NOMO-1 treated with dmso at 0.1 percent for 144 hours (cell line): ENCODE results near the gene TXNL4B.

Experiments used
- DNase-seq: peaks from one replicate; lab custom pipeline; 2025; ENCODE audit not compliant: unreplicated experiment; lab: John Stamatoyannopoulos, UW

The TXNL4B gene

DNA sequence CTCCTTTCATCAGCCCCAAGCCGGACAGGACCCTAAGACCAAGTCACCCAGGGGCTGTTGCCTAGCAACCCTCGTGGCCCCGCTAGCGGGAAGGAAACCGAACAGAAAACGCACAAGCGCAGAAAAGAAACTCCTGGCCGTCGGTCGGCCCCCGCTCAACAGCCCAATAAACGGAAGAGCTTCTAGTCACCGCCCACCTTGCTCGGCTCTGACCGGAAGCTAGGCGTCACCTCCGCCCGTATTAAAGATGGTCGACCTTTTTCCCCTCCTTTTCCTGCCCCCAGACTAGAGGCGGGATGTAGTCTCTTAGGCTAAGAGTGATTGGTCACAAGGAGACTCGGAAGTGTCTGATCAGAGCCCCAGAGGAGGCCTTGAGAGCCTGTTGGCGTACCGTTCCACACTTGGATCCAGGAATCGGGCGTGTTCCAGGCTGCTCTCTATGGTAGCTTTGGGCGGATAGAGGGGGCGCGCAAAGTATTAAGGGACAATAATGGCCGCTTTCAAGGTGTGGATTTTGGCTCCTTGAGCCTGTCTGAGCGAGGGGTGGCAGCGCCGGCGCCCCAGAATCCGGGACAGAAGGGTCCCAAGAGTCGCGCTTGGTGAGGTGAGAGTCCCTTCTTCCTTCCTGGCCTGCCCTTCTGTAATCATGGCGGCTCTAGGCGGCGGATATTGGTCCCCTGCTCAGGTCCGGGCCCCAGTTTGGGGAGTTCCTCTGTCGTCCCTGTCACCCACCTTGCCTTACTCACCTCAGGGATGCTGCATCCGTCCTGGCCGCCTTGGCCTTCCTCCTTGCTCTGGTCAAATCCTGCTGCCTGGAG lies at the start of gene TXNL4B, which contains the start of gene DHX38:
Gene TXNL4B, minus strand, starts transcription at position 173 of the 818 bp plus-strand sequence. CDS start 2,871 bp downstream, outside the sequence.
Gene DHX38, plus strand, starts transcription at position 400 of the 818 bp plus-strand sequence. CDS start 2,311 bp downstream, outside the sequence.
- DNase-seq: peak; percentile 99

DNA sequence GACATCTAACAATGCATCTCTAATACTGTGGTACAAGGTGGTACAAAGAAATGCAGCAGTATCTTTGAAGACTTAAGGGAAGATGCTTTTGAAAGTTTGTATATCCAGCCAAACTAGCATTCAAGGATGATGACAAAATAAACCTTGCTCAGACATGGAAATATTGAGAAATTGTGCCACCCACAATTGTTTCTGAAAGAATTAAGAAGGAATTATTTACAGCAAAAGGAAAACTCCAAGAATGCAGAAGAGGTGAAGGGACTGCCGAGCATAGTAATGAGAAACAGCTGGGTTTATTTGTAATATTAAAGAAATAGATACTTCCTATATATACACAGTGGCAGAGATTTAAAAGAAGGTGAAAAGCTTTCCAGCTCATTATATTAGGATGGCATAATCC lies 49.1 kb upstream of the TXNL4B start:
- DNase-seq: no peak

GRCh38 chr16:72139908-72140307 lies 46.5 kb upstream of the TXNL4B start:
- no peak for DNase-seq

GRCh38 chr16:72138064-72138572 lies 44.7 kb upstream of the TXNL4B start:
- no peak for DNase-seq

GRCh38 chr16:72137380-72138063 lies 44.1 kb upstream of the TXNL4B start:
- no peak for DNase-seq

DNA sequence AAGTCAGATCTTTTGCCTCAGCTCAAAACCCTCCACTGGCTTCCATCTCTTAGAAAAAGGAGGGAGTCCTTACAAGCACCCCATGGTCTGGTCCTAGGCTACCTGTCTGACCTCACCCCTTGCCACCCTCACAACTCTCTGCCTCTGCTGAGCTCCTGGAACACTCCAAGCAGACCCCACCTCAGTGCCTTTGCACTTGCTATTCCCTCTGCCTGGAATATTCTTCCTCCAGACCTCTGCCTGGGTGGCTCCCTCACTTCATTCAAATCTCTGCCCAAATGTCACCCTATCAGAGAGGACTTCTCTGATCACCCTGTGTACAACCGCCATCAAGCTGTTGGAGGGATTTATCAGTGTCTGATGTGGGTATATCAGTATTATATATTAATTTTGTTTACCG lies 41.1 kb upstream of the TXNL4B start:
- DNase-seq: no peak

DNA sequence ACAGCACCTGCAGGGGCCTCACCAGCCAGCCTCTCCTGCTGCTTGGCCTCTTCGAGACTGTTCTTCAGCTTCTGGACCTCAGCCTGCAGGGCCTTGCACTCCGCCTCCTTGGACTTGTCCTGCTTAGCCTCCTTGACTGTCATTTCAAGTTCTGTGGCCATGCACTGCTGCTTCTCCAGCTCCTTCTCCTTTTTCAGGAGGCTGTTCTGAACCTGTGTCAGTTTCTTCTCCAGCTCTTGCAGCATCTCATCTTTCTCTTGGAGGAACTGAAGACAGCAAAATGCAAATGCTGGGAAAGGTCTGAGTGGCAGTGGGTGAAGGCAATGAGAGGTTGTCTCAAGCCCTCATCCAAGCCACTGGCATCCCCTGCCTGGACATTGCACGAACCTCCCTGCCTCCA lies 39.3 kb upstream of the TXNL4B start:
- DNase-seq: no peak

GRCh38 chr16:72131036-72131435 lies 37.6 kb upstream of the TXNL4B start:
- DNase-seq: no peak

DNA sequence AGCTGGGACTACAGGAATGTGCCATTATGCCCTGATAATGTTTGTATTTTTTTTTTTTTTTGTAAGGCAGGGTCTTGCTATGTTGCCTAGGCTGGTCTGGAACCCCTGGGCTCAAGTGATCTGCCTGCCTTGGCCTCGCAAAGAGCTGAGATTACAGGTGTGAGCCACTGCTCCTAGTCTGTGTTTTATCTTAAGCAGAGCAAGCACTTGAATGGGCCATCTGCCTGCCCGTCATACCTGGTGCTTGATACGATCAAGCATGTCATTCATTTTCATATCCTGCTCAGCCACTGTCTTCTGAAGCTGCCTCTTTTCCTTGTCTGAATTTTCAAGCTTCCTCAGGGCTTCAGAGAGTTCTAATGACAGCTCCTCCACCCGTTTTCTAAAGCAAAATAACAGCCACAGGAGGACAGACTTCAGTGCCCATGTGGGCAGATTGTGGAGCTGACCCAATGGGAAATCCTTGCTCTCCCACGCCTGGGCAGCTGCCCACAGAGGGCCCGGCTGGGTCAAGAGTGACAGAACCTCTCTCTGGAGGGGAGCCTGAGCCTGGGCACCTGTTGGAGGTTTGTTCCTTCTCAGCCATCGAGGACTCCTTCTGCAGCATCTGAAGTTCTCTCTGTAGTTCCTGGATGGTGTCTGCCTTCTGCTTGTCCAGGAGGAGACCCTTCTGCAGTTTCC lies 36.7 kb upstream of the TXNL4B start:
- no peak for DNase-seq

- no peak for DNase-seq
These were observed 35.3 kb upstream of the TXNL4B start for GRCh38 chr16:72128701-72129100.

- no peak for DNase-seq
These were observed 33.0 kb upstream of the TXNL4B start for GRCh38 chr16:72126429-72126765.

DNA sequence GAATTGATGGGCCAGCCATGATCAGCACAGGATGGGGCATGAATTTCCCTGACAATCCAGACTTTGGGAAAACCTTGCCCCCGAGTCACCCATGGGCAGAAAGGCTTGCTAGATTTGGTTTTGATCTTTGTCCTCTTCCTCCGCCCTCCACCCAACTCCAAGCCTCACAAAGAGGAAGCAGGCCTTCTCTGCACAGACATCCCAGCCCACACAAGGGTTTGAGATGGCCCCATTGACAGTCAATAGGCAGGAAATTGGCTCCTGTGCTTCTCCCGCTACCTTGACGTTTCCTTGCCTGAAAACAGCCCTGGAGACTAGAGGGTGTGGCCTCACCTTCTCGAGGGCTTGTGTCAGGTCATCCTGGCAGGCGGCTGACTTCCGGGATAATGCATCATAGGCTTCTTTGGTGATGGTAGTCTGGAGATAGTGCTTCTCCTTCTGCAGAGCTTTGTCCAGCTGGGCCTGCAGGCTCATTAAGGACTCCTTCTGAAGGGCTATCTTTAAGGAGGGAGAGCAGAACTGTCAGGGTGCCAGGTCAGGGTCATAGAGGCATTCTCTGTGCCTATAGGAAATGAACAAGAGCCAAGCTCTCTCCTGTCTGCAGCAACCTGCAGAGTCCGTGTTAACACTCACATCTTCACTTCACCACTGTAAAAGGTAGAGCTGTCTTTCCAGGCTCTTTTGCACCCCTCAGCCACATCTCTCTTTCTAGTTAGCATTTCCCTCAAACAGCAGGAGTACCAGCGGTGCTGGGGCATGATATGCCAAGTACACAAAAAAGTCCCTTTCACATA lies 32.4 kb upstream of the TXNL4B start:
- peak; percentile 8 for DNase-seq

DNA sequence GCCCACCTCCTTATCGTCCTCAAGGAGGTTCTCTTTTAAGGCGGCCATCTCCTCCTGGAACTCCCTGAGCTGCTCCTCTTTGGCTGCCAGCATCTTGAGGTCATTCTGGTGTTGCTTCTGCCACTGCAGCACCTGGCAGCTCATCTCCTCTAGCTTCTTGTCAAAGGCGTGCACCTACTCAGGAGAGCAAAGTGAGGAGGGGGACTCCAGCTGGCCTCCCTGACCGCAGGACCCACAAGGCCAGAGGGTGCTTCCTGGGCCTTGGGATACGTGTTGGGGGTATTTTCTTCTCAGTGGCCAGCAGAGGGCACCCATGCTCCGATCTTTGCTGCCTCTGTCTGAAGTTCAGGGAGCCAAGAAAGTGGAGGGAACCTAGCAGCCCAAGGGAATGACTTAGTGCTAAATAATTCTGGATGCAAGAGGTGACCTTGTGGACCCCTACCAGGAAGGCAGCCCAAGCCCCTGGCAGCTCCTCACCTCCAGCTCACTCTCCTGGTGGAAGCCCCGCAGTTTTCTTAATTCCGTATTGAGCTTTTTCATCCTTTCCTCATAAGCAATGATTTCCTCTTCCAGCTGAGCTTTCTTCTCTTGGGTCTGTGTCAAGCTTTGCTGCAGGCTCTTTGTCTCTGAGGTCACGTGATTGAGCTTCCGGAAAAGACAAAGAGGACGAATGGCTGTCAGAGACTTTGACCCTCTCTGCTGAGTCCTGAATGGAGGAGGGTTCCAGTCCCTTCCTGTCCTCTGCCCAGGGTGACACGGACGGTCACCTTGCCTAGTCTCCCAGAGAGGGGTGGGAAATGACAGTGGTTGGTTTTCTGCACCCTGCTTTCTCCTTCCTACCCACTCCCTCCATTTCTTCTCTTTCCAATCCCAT lies 31.6 kb upstream of the TXNL4B start:
- peak; percentile 65 for DNase-seq

DNA sequence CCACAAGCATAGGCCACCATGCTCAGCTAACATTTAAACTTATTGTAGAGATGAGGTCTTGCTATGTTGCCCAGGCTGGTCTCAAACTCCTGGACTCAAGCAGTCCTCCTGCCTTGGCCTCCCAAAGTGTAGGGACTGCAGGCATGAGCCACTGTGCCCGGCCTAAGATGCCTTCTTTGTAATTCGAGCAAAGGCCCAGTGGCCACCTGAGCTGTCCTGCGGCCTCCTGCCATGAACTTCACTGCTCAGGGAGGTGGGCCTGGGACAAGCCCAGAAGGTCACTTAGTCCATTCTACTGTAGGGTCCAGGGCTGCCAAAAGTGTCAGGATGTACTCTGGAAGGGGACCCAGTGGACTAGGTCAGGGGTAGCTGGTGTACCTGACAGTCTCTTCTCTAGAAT lies 30.7 kb upstream of the TXNL4B start:
- no peak for DNase-seq

- no peak for DNase-seq
These were observed 30.0 kb upstream of the TXNL4B start for GRCh38 chr16:72123426-72123825.

DNA sequence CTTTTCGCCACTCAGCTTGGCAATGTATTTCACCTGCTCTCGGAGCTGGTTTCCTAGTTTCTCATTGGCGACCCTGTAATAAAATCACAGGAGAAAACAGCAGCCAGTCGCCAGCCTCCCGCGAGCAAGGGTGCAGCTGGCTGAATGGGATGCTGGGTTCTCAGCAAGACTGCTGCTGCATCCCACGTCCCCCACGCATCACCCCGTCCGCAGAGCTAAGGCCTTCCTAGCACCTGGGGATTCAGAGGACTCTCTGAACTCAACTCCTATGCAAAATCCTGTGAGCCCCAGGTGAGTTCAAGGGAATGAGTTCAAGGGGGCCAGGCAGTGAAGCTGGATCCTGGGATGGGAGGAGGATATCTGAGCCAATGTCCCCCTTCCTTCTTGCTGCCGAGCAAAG lies 29.5 kb upstream of the TXNL4B start:
- no peak for DNase-seq

GRCh38 chr16:72122308-72122707 lies 28.9 kb upstream of the TXNL4B start:
- DNase-seq: no peak

DNA sequence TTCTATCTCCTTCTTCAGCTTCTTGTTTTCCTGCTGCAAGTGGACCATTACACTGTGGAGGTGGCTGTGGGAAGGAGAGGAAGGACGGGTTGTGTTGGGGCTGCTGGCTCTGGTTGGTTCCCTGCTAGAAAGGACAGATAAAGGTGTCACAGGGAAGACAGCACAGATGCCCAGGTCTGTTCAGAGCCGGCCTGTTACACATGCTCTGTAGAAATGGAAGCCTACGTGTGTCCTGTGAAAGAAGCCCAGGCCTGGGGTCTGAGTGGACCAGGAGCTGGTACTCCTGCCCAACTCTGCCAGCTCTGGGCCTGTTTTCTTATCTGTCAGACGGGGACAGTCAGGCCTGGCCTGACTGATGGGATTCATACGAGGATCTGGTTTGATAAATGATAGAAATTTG lies 26.6 kb upstream of the TXNL4B start:
- no peak for DNase-seq

GRCh38 chr16:72113616-72113945 lies 20.2 kb upstream of the TXNL4B start:
- DNase-seq: no peak
